GM19455 (cell line): ENCODE results near the gene BIVM.

Experiments used
- ATAC-seq: cut with Tn5 transposase; IDR thresholded peaks from one replicate; pipeline ENCODE4 v1.9.1; 2021; ENCODE audit not compliant: unreplicated experiment

BIVM gene

DNA sequence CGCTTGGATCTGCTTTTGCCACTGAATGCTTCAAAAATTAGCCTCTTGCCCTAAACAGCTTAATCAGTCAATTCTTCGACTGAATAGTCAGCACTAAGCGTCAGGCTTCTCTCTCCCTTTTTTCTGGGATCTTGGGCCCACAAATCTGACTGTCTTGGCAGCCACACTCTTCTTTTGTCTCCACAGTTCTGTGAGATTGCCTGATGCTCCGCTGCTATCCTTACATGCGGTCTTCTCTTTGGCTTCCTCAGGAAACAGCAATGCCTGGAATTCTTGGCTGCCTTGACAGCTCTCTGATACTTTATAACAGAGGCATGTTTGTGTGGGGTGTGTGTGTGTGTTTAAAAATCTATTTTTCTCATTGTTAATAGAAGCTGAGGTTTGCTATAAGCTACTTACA is 79.6 kb downstream of the BIVM start:
- no peak for ATAC-seq

GRCh38 chr13:102879793-102880499 is 81.0 kb downstream of the BIVM start:
- ATAC-seq: no peak

DNA sequence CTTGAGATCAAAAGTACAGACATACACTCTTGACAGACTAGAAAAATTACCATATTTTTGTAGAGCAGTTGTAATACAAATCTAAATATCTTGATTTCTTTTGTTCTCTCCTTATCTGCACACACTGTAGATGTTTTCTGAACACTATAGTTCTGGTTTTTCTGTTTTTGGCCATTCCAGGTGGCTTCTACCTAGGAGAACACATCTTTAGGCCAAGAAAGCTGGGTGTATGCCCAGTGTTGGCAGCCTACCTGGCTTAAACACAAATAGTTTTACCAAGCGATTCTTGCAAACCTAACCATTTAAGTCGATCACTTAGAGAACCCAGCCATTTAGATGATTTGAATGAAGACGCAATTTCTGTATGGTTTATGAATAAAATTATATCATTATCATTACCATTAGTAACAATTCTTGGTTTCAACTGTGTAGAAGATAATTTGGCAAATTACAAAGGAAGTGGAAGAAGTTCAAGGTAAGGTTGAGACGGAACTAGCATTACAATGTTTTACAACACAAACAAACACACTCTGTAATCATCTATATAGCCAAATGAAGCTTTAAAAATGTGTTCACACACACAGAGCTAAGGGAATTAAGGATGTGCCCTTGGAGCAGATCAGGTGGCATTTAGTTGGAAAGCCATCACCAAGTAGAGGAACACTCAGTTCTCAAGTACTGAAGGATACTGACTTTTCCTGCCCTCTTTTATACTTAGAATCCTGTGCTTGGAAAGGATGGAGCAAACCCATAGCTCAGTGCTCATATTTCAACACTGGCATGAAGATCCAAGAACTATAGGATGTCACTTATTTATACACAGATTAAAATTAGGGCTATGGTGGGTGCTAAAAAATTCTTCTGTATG is 83.1 kb downstream of the BIVM start:
- no peak for ATAC-seq
